Osteoblast (primary cell): Measurements from ENCODE around the gene PITPNC1. TPM values are rescaled to one million over a fixed set of nuclear protein-coding genes. Genes with fewer than 3 reads are reported as not detected.

Source experiments
- DNase-seq: peaks from one replicate; pipeline ENCODE4 v3.0.0; 2011; ENCODE audit warnings: low spot score, mixed read lengths; ENCODE audit not compliant: insufficient read length; ENCODE audit errors: missing footprints
- H2AFZ ChIP-seq: 2 replicates; pipeline ENCODE4 v1.6.0; 2011; ENCODE audit warnings: mild to moderate bottlenecking, low read length
- H3K27ac ChIP-seq: 2 replicates; pipeline ENCODE4 v1.5.1; 2011; ENCODE audit warnings: mild to moderate bottlenecking, low read depth, low read length, moderate library complexity
- H3K27me3 ChIP-seq: 2 replicates; pipeline ENCODE4 v1.6.0; 2012; ENCODE audit warnings: mild to moderate bottlenecking, control low read depth, inconsistent platforms, low read length, moderate library complexity; ENCODE audit not compliant: insufficient read depth
- H3K36me3 ChIP-seq: 2 replicates; pipeline ENCODE4 v1.5.1; 2011; ENCODE audit warnings: mild to moderate bottlenecking, low read length, control low read depth, moderate library complexity; ENCODE audit not compliant: insufficient read depth
- H3K4me1 ChIP-seq: 2 replicates; pipeline ENCODE4 v1.5.1; 2011; ENCODE audit warnings: mild to moderate bottlenecking, low read length, control low read depth, moderate library complexity; ENCODE audit not compliant: insufficient read depth
- H3K4me2 ChIP-seq: 2 replicates; pipeline ENCODE4 v1.6.0; 2011; ENCODE audit warnings: mild to moderate bottlenecking, low read length; ENCODE audit not compliant: insufficient read depth
- H3K4me3 ChIP-seq: fragments of 200-600 bp; sonication (generic); 3 replicates; pipeline ENCODE4 v1.5.1; 2012; ENCODE audit warnings: mild to moderate bottlenecking, low read length, inconsistent platforms; ENCODE audit not compliant: insufficient read depth
- H3K79me2 ChIP-seq: 2 replicates; pipeline ENCODE4 v1.6.0; 2012; ENCODE audit warnings: mild to moderate bottlenecking, low read length, control low read depth, inconsistent platforms; ENCODE audit not compliant: insufficient read depth
- H3K9me3 ChIP-seq: 2 replicates; pipeline ENCODE4 v1.5.1; 2011; ENCODE audit warnings: low read depth, low read length, control low read depth
- H4K20me1 ChIP-seq: 2 replicates; pipeline ENCODE4 v1.6.0; 2012; ENCODE audit warnings: mild to moderate bottlenecking, low read length, control low read depth; ENCODE audit not compliant: insufficient read depth
- total RNA-seq: library from RNA; depleted of rRNA; stranded (reverse); fragments of >200 nt; gene quantifications from 2 replicates; pipeline ENCODE4 v1.2.3, GENCODE V29; 2012
- TF ChIP-seq, protein P1 (sequence below): IDR thresholded peaks from 2 replicates; pipeline ENCODE4 v1.5.1; 2011; ENCODE audit warnings: mild to moderate bottlenecking, low read depth, low read length, moderate library complexity; ENCODE audit errors: extremely low read depth

PITPNC1 gene
- total RNA-seq, 1 donor, result 6.2 TPM

GRCh38 chr17:67431249-67432015 is 54.4 kb downstream of the PITPNC1 start:
- Histone ChIP-seq H2AFZ (peak overlapping the region; percentile 30), H3K79me2 (no peaks in the 10 kb centered on the region), H4K20me1 (no peaks in the 10 kb centered on the region), H3K4me1 (peaks cover 11% of the 10 kb centered on the region), H3K9me3 (no peaks in the 10 kb centered on the region), H3K4me2 (peak overlapping the region; percentile 64), H3K4me3 (no peak overlapping the region), H3K36me3 (no peaks in the 10 kb centered on the region), H3K27ac (peak overlapping the region; percentile 76), H3K27me3 (no peaks in the 10 kb centered on the region)
- TF ChIP-seq, protein P1, sequence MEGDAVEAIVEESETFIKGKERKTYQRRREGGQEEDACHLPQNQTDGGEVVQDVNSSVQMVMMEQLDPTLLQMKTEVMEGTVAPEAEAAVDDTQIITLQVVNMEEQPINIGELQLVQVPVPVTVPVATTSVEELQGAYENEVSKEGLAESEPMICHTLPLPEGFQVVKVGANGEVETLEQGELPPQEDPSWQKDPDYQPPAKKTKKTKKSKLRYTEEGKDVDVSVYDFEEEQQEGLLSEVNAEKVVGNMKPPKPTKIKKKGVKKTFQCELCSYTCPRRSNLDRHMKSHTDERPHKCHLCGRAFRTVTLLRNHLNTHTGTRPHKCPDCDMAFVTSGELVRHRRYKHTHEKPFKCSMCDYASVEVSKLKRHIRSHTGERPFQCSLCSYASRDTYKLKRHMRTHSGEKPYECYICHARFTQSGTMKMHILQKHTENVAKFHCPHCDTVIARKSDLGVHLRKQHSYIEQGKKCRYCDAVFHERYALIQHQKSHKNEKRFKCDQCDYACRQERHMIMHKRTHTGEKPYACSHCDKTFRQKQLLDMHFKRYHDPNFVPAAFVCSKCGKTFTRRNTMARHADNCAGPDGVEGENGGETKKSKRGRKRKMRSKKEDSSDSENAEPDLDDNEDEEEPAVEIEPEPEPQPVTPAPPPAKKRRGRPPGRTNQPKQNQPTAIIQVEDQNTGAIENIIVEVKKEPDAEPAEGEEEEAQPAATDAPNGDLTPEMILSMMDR, result no peak
- DNase-seq, result peak; percentile 94

- no peak for DNase-seq
- peaks cover 4% of the 10 kb centered on the region for H3K79me2 ChIP-seq
Observed at GRCh38 chr17:67433248-67433924, 56.3 kb downstream of the PITPNC1 start.

DNA sequence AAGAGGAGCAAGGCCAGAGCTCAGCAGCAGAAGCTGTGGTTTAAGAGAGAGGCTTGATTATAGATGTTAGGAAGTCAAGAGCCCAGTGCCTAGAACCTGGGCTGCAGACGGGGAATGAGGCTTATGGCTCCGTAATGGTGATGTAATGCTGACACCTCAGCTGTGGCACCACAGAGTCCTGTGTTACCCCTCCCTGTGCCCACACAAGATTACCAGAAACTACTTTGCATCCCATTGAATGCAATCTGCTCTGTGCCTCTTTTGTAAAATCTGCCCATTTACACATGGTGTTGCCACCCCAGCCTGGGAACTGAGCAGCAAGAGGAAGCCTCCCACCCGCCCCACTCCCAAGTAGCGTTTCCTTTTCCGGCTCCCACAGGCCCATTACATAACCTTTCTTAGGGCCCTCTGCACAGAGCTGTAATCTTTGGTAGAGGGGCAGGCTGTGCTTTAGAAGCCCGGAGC is 57.0 kb downstream of the PITPNC1 start:
- Histone ChIP-seq H4K20me1 (no peaks in the 10 kb centered on the region), H3K36me3 (no peaks in the 10 kb centered on the region), H3K27me3 (no peaks in the 10 kb centered on the region), H3K27ac (no peak overlapping the region), H2AFZ (no peak overlapping the region), H3K4me1 (peaks cover 11% of the 10 kb centered on the region), H3K79me2 (peaks cover 4% of the 10 kb centered on the region), H3K4me2 (no peak overlapping the region), H3K4me3 (no peak overlapping the region), H3K9me3 (no peaks in the 10 kb centered on the region)
- TF ChIP-seq, protein P1, result no peak
- no peak for DNase-seq

More at GRCh38 chr17:67433248-67433924, 56.3 kb downstream of the PITPNC1 start:
- no peak overlapping the region for H3K4me2 ChIP-seq
- H3K36me3 ChIP-seq, result no peaks in the 10 kb centered on the region
- H4K20me1 ChIP-seq, result no peaks in the 10 kb centered on the region
- TF ChIP-seq, protein P1, result no peak
- no peak overlapping the region for H2AFZ ChIP-seq
- no peaks in the 10 kb centered on the region for H3K9me3 ChIP-seq
- H3K4me1 ChIP-seq, result peaks cover 11% of the 10 kb centered on the region
- no peak overlapping the region for H3K27ac ChIP-seq
- no peak overlapping the region for H3K4me3 ChIP-seq
- H3K27me3 ChIP-seq, result no peaks in the 10 kb centered on the region

DNA sequence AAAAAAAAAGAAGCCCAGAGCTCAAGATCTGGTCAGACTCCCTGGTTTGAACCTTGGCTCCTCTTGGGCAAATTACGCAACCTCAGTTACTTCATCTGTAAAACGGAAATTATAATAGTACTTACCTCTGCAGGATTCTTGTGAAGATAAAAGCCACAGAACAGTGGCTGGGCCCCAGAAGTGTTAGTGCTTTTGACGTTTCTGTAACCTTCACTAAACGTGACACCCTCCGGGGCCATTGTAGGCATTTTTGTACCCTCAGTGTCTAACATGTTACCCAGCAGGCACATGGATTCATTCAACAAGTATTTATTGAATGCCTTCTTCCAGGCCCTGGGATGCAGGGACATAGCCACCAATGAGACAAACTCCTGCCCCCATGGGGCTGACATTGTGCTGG is 58.0 kb downstream of the PITPNC1 start:
- no peaks in the 10 kb centered on the region for H3K36me3 ChIP-seq
- no peak overlapping the region for H3K4me2 ChIP-seq
- peaks cover 11% of the 10 kb centered on the region for H3K4me1 ChIP-seq
- TF ChIP-seq, protein P1, result no peak
- no peaks in the 10 kb centered on the region for H3K27me3 ChIP-seq
- no peak for DNase-seq
- no peaks in the 10 kb centered on the region for H3K9me3 ChIP-seq
- no peak overlapping the region for H2AFZ ChIP-seq
- H3K79me2 ChIP-seq, result peaks cover 4% of the 10 kb centered on the region
- H3K4me3 ChIP-seq, result no peak overlapping the region
- H4K20me1 ChIP-seq, result no peaks in the 10 kb centered on the region
- no peak overlapping the region for H3K27ac ChIP-seq
